ENCODE results near the gene YWHAQ. TPM values are rescaled to one million over a fixed set of nuclear protein-coding genes. Genes with fewer than 3 reads are reported as not detected.

The YWHAQ gene
- total and polyA plus RNA-seq, 2 of the 4 experiments (the other 2 are of a cell fraction) = 196 to 255 TPM

- no peak overlapping the region for H4K8ac ChIP-seq (ENCODE audit: low read depth in 2 of 2, low read length in 2 of 2)
- H3K4me1 ChIP-seq (ENCODE audit: control insufficient read depth, insufficient read depth, low read length) = peaks cover 4% of the 10 kb centered on the region
- H3K79me1 ChIP-seq (ENCODE audit: low read depth in 1 of 2, low read length in 2 of 2) = peaks cover 11 to 26% of the 10 kb centered on the region in 2 experiments
- no peak overlapping the region for H3K4me3 ChIP-seq (ENCODE audit: insufficient read depth, low read depth, low read length)
- no CpG with 5 or more reads among the region's 5 CpGs for WGBS, 2 experiments (ENCODE audit: extremely low coverage in 2 of 2, insufficient read length in 1 of 2)
- no peak overlapping the region for H3K18ac ChIP-seq (ENCODE audit: low read depth, low read length)
- no peak overlapping the region for H4K91ac ChIP-seq (ENCODE audit: insufficient read depth, low read depth, low read length)
- H3K4me2 ChIP-seq (ENCODE audit: low read depth, low read length) = no peak overlapping the region
- no peak overlapping the region for H3K14ac ChIP-seq (replicated peaks; ENCODE audit: low read depth, low read length)
- no peak overlapping the region for H2BK15ac ChIP-seq (ENCODE audit: low read depth, low read length)
- no peaks in the 10 kb centered on the region for H3K27me3 ChIP-seq (ENCODE audit: control insufficient read depth, insufficient read depth, low read length)
- no TSS peak for BruUV-seq (replicated peaks)
- intact Hi-C loops (cut with micrococcal nuclease) (no loop called here), in situ Hi-C loops (cut with MboI; ENCODE audit: low sequenced_read_pairs) (no loop called here), dilution Hi-C loops (cut with HindIII; ENCODE audit: low sequenced_read_pairs, unreplicated experiment) (no loop called here)
- H3K4ac ChIP-seq (ENCODE audit: low read depth, low read length) = no peak overlapping the region
- H3K9me3 ChIP-seq (ENCODE audit: control insufficient read depth, insufficient read depth, low read length) = no peaks in the 10 kb centered on the region
- DNase-seq (no peak), ATAC-seq (ENCODE audit: low read depth) (no peak)
- no peak overlapping the region for H2BK120ac ChIP-seq (ENCODE audit: low read depth, low read length)
- no peak overlapping the region for H3K56ac ChIP-seq (ENCODE audit: extremely low read depth, insufficient read depth, low read length)
- no peak overlapping the region for H2AK5ac ChIP-seq (ENCODE audit: low read depth, low read length)
- ChIA-PET CTCF (no interaction called here), POLR2A (ENCODE audit: unreplicated experiment) (no interaction called here)
- H3K9ac ChIP-seq (ENCODE audit: low read depth, low read length) = no peak overlapping the region
- no peak overlapping the region for H4K5ac ChIP-seq (ENCODE audit: low read depth, low read length)
- H3K23ac ChIP-seq (ENCODE audit: low read depth, low read length) = no peak overlapping the region
- no peak overlapping the region for H2BK5ac ChIP-seq (ENCODE audit: low read depth, low read length, poor library complexity, severe bottlenecking)
- peaks cover 12% of the 10 kb centered on the region; the same call in 1 of the 2 replicates for H4K20me1 ChIP-seq (ENCODE audit: insufficient read depth, low read length)
- peaks cover 15% of the 10 kb centered on the region for H3K36me3 ChIP-seq (ENCODE audit: control insufficient read depth, insufficient read depth, low read length)
- H2AFZ ChIP-seq (replicated peaks; ENCODE audit: low read length, poor library complexity) = no peak overlapping the region
- TF ChIP-seq BHLHE40 (IDR thresholded peaks at IDR 0.05; ENCODE audit: low read depth, low read length) (no peak), RCOR1 (IDR thresholded peaks at IDR 0.05; ENCODE audit: insufficient replicate concordance, low read length) (no peak), RAD21 (IDR thresholded peaks at IDR 0.05; ENCODE audit: low read length) (no peak), CEBPB (IDR thresholded peaks at IDR 0.05; ENCODE audit: low read depth, low read length) (no peak), ELK1 (IDR thresholded peaks at IDR 0.05; ENCODE audit: borderline replicate concordance, low read depth, low read length) (no peak), POLR2A (IDR thresholded peaks at IDR 0.05; ENCODE audit: low read depth, low read length) (no peak), NFE2L2 (IDR thresholded peaks at IDR 0.05; ENCODE audit: low read depth, low read length) (no peak), FOS (IDR thresholded peaks at IDR 0.05; ENCODE audit: low read depth, low read length) (no peak), RFX5 (IDR thresholded peaks at IDR 0.05; ENCODE audit: low read depth, low read length) (no peak), MAFK (IDR thresholded peaks at IDR 0.05; ENCODE audit: low read depth, low read length) (no peak), CHD1 (IDR thresholded peaks at IDR 0.05; ENCODE audit: low read depth, low read length) (no peak), SMC3 (IDR thresholded peaks at IDR 0.05; ENCODE audit: low read depth, low read length) (no peak), MAZ (IDR thresholded peaks at IDR 0.05; ENCODE audit: borderline replicate concordance, low read depth, low read length) (no peak), USF2 (IDR thresholded peaks at IDR 0.05; ENCODE audit: low read depth, low read length) (no peak), MXI1 (IDR thresholded peaks at IDR 0.05; ENCODE audit: borderline replicate concordance, low read depth, low read length) (no peak)
- TF ChIP-seq, protein P1, sequence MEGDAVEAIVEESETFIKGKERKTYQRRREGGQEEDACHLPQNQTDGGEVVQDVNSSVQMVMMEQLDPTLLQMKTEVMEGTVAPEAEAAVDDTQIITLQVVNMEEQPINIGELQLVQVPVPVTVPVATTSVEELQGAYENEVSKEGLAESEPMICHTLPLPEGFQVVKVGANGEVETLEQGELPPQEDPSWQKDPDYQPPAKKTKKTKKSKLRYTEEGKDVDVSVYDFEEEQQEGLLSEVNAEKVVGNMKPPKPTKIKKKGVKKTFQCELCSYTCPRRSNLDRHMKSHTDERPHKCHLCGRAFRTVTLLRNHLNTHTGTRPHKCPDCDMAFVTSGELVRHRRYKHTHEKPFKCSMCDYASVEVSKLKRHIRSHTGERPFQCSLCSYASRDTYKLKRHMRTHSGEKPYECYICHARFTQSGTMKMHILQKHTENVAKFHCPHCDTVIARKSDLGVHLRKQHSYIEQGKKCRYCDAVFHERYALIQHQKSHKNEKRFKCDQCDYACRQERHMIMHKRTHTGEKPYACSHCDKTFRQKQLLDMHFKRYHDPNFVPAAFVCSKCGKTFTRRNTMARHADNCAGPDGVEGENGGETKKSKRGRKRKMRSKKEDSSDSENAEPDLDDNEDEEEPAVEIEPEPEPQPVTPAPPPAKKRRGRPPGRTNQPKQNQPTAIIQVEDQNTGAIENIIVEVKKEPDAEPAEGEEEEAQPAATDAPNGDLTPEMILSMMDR (conservative IDR thresholded peaks at IDR 0.05; ENCODE audit: low read depth, low read length) = no peak
- H3K9me1 ChIP-seq (ENCODE audit: insufficient read depth, low read length) = peaks cover 3% of the 10 kb centered on the region
- no peak overlapping the region for H3K27ac ChIP-seq (ENCODE audit: insufficient read depth, low read length)
- H2BK20ac ChIP-seq (ENCODE audit: low read depth, low read length) = no peak overlapping the region
- no peak overlapping the region for H2AK9ac ChIP-seq (replicated peaks; ENCODE audit: low read depth, low read length, poor library complexity)
Measured at GRCh38 chr2:9582624-9583023, 48.2 kb downstream of the YWHAQ start.
